Measurements from ENCODE around the gene COL18A1. TPM values are rescaled to one million over a fixed set of nuclear protein-coding genes. Genes with fewer than 3 reads are reported as not detected.
A peak's percentile ranks its signal among the peaks of the same experiment; 100 is the strongest.

COL18A1 gene
- total and polyA plus RNA-seq, 7 donors, result 4.4 to 197 (median 39.7) TPM

GRCh38 chr21:45556645-45557615 is 152.0 kb downstream of the COL18A1 start:
- intact Hi-C loops (cut with DNase I), result loop anchor here (1.0 to 5.0 kb wide), 4 partner anchors 39 to 365 kb away; partner anchors contain the start of gene PCBP3
- no peak for TF ChIP-seq EP300 (IDR thresholded peaks at IDR 0.05)
- TF ChIP-seq POLR2A (IDR thresholded peaks at IDR 0.05), result no peak
- TF ChIP-seq POLR2AphosphoS5 (IDR thresholded peaks at IDR 0.05), result no peak
- TF ChIP-seq CTCF (IDR thresholded peaks at IDR 0.05), result no peak
- peak; percentile 69 for DNase-seq
- peak overlapping the region in 2 of 4 donors; percentile 85 to 90 for H3K27ac ChIP-seq
- 88% methylated on average over 33 of the region's 33 CpGs for WGBS, 2 donors
- H3K4me1 ChIP-seq, result peaks cover 0 to 12% (median 11%) of the 10 kb centered on the region in 4 donors
- H3K36me3 ChIP-seq, result no peaks in the 10 kb centered on the region
- no peaks in the 10 kb centered on the region for H3K9me3 ChIP-seq
- H3K27me3 ChIP-seq, result no peaks in the 10 kb centered on the region
- no peak overlapping the region for H3K4me3 ChIP-seq

GRCh38 chr21:45557616-45558043 is 152.7 kb downstream of the COL18A1 start:
- no peak for TF ChIP-seq POLR2A (IDR thresholded peaks at IDR 0.05)
- no peak for TF ChIP-seq EP300 (IDR thresholded peaks at IDR 0.05)
- no peak for TF ChIP-seq POLR2AphosphoS5 (IDR thresholded peaks at IDR 0.05)
- TF ChIP-seq CTCF (IDR thresholded peaks at IDR 0.05), result no peak
- Histone ChIP-seq H3K9me3 (no peaks in the 10 kb centered on the region), H3K4me1 (peaks cover 0 to 16% (median 12%) of the 10 kb centered on the region in 4 donors), H3K4me3 (no peak overlapping the region), H3K36me3 (no peaks in the 10 kb centered on the region), H3K27ac (no peak overlapping the region), H3K27me3 (no peaks in the 10 kb centered on the region)
- 86 to 88% methylated on average over 14 of the region's 14 CpGs for WGBS, 2 donors
- peak; percentile 51 for DNase-seq
- intact Hi-C loops (cut with DNase I), result loop anchor here (5.0 kb wide), 2 partner anchors 85 to 365 kb away; partner anchors contain the start of gene PCBP3

GRCh38 chr21:45558044-45558721 is 153.2 kb downstream of the COL18A1 start:
- H3K4me1 ChIP-seq, result peaks cover 0 to 21% (median 15%) of the 10 kb centered on the region in 4 donors
- H3K4me3 ChIP-seq, result no peak overlapping the region
- no peaks in the 10 kb centered on the region for H3K9me3 ChIP-seq
- 88 to 89% methylated on average over 26 of the region's 26 CpGs for WGBS, 2 donors
- H3K27me3 ChIP-seq, result no peaks in the 10 kb centered on the region
- DNase-seq, result peak; percentile 63
- TF ChIP-seq POLR2AphosphoS5 (IDR thresholded peaks at IDR 0.05), result no peak
- TF ChIP-seq POLR2A (IDR thresholded peaks at IDR 0.05), result no peak
- no peak for TF ChIP-seq CTCF (IDR thresholded peaks at IDR 0.05)
- no peak for TF ChIP-seq EP300 (IDR thresholded peaks at IDR 0.05)
- H3K36me3 ChIP-seq, result no peaks in the 10 kb centered on the region
- intact Hi-C loops (cut with DNase I), result loop anchor here (5.0 kb wide), 2 partner anchors 84 to 364 kb away; partner anchors contain the start of gene PCBP3
- no peak overlapping the region for H3K27ac ChIP-seq

DNA sequence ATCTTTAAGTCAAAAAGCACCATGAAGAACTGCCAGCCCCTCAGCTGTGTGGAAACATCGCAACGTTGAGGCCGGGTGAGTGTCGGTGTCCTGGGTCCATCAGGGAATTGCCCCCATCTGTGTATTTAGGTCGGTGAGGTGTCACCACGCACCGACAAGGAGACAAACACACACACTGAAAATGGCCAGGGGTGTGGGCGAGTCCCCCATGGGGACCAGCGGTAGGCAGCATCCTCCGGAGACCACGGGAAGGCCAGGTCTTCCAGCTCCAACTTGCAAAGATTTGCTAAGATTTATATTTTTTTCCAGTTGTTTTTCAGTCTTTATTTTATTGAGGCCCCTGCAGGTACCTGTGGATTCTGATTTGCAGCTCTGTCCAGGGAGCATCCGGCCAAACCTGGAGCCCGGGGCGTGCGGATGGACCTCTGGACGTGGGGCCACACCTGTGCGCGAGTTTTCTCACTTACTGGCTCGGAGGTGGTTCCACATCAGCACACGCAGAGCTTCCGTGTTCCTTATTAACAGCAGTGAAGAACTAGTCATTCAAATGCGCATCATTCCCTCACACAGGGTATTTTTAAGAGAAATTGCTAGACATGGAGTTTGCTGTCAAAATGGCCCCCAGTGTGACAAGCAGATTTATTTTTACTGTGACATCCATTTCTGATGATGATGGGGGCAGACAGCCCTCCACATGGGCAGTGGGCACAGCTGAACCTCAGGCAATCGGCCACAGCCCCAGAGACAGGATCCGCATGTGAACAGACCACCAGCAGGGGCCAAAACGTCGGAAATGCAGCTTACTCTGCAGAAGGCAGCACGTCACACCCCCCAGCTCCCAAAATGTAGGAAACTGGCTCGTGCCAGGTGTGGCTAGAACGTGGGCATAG is 154.5 kb downstream of the COL18A1 start:
- DNase-seq, result peak; percentile 57
- no peak overlapping the region for H3K27ac ChIP-seq
- H3K27me3 ChIP-seq, result no peaks in the 10 kb centered on the region
- WGBS, 2 donors, result 83% methylated on average over 29 of the region's 29 CpGs
- H3K4me3 ChIP-seq, result no peak overlapping the region
- intact Hi-C loops (cut with DNase I), result loop anchor here (5.0 kb wide), 2 partner anchors 83 to 363 kb away; partner anchors contain the start of gene PCBP3
- H3K4me1 ChIP-seq, result peaks cover 0 to 20% (median 14%) of the 10 kb centered on the region in 4 donors
- H3K36me3 ChIP-seq, result no peaks in the 10 kb centered on the region
- H3K9me3 ChIP-seq, result no peaks in the 10 kb centered on the region
- TF ChIP-seq CTCF (IDR thresholded peaks at IDR 0.05) (no peak), EP300 (IDR thresholded peaks at IDR 0.05) (no peak), POLR2AphosphoS5 (IDR thresholded peaks at IDR 0.05) (no peak), POLR2A (IDR thresholded peaks at IDR 0.05) (no peak)

Data from sigmoid colon (tissue), 7 donors.